Osteoblast (primary cell): ENCODE results near the gene ADAMTS18. TPM values are rescaled to one million over a fixed set of nuclear protein-coding genes. Genes with fewer than 3 reads are reported as not detected.
"Not testable (repeated sequence)": the region's sequence is repeated elsewhere in the genome, so short reads cannot be mapped to it uniquely, and the experiment has no call there.

Experiments
- DNase-seq: peaks from one replicate; pipeline ENCODE4 v3.0.0; 2011; ENCODE audit warnings: low spot score, mixed read lengths; ENCODE audit not compliant: insufficient read length; ENCODE audit errors: missing footprints
- H2AFZ ChIP-seq: 2 replicates; pipeline ENCODE4 v1.6.0; 2011; ENCODE audit warnings: mild to moderate bottlenecking, low read length
- H3K27ac ChIP-seq: 2 replicates; pipeline ENCODE4 v1.5.1; 2011; ENCODE audit warnings: mild to moderate bottlenecking, low read depth, low read length, moderate library complexity
- H3K27me3 ChIP-seq: 2 replicates; pipeline ENCODE4 v1.6.0; 2012; ENCODE audit warnings: mild to moderate bottlenecking, control low read depth, inconsistent platforms, low read length, moderate library complexity; ENCODE audit not compliant: insufficient read depth
- H3K36me3 ChIP-seq: 2 replicates; pipeline ENCODE4 v1.5.1; 2011; ENCODE audit warnings: mild to moderate bottlenecking, low read length, control low read depth, moderate library complexity; ENCODE audit not compliant: insufficient read depth
- H3K4me1 ChIP-seq: 2 replicates; pipeline ENCODE4 v1.5.1; 2011; ENCODE audit warnings: mild to moderate bottlenecking, low read length, control low read depth, moderate library complexity; ENCODE audit not compliant: insufficient read depth
- H3K4me2 ChIP-seq: 2 replicates; pipeline ENCODE4 v1.6.0; 2011; ENCODE audit warnings: mild to moderate bottlenecking, low read length; ENCODE audit not compliant: insufficient read depth
- H3K4me3 ChIP-seq: fragments of 200-600 bp; sonication (generic); 3 replicates; pipeline ENCODE4 v1.5.1; 2012; ENCODE audit warnings: mild to moderate bottlenecking, low read length, inconsistent platforms; ENCODE audit not compliant: insufficient read depth
- H3K79me2 ChIP-seq: 2 replicates; pipeline ENCODE4 v1.6.0; 2012; ENCODE audit warnings: mild to moderate bottlenecking, low read length, control low read depth, inconsistent platforms; ENCODE audit not compliant: insufficient read depth
- H3K9me3 ChIP-seq: 2 replicates; pipeline ENCODE4 v1.5.1; 2011; ENCODE audit warnings: low read depth, low read length, control low read depth
- H4K20me1 ChIP-seq: 2 replicates; pipeline ENCODE4 v1.6.0; 2012; ENCODE audit warnings: mild to moderate bottlenecking, low read length, control low read depth; ENCODE audit not compliant: insufficient read depth
- CTCF ChIP-seq: IDR thresholded peaks from 2 replicates; pipeline ENCODE4 v1.5.1; 2011; ENCODE audit warnings: mild to moderate bottlenecking, low read depth, low read length, moderate library complexity; ENCODE audit errors: extremely low read depth
- total RNA-seq: library from RNA; depleted of rRNA; stranded (reverse); fragments of >200 nt; gene quantifications from 2 replicates; pipeline ENCODE4 v1.2.3, GENCODE V29; 2012

Gene ADAMTS18
- total RNA-seq, 1 donor, result not detected

GRCh38 chr16:77273815-77274214 lies 161.0 kb downstream of the ADAMTS18 start:
- Histone ChIP-seq H3K79me2 (no peaks in the 10 kb centered on the region), H3K27ac (no peak overlapping the region)
- DNase-seq, result no peak

GRCh38 chr16:77271532-77272426 lies 163.1 kb downstream of the ADAMTS18 start:
- no peaks in the 10 kb centered on the region for H4K20me1 ChIP-seq
- no peak for DNase-seq
- H3K4me2 ChIP-seq, result no peak overlapping the region
- H2AFZ ChIP-seq, result no peak overlapping the region
- H3K27ac ChIP-seq, result no peak overlapping the region
- no peak for TF ChIP-seq CTCF
- H3K36me3 ChIP-seq, result no peaks in the 10 kb centered on the region
- H3K27me3 ChIP-seq, result no peaks in the 10 kb centered on the region
- no peaks in the 10 kb centered on the region for H3K9me3 ChIP-seq
- H3K4me1 ChIP-seq, result no peaks in the 10 kb centered on the region
- H3K79me2 ChIP-seq, result no peaks in the 10 kb centered on the region
- no peak overlapping the region for H3K4me3 ChIP-seq

More at GRCh38 chr16:77273815-77274214, 161.0 kb downstream of the ADAMTS18 start:
- H3K4me3 ChIP-seq, result no peak overlapping the region
- no peaks in the 10 kb centered on the region for H3K36me3 ChIP-seq
- H3K27me3 ChIP-seq, result no peaks in the 10 kb centered on the region
- H3K4me2 ChIP-seq, result no peak overlapping the region
- H3K9me3 ChIP-seq, result no peaks in the 10 kb centered on the region
- no peaks in the 10 kb centered on the region for H3K4me1 ChIP-seq
- H4K20me1 ChIP-seq, result no peaks in the 10 kb centered on the region
- H2AFZ ChIP-seq, result no peak overlapping the region
- TF ChIP-seq CTCF, result no peak

- H2AFZ ChIP-seq, H3K36me3 ChIP-seq, H3K4me2 ChIP-seq, DNase-seq, H3K4me3 ChIP-seq, H3K9me3 ChIP-seq, H3K27me3 ChIP-seq, H3K79me2 ChIP-seq, H3K27ac ChIP-seq, H3K4me1 ChIP-seq, H4K20me1 ChIP-seq: not testable (repeated sequence)
These were observed 168.6 kb downstream of the ADAMTS18 start for GRCh38 chr16:77266185-77266584.

- H3K79me2 ChIP-seq, result no peaks in the 10 kb centered on the region
- H3K4me2 ChIP-seq, result no peak overlapping the region
- no peak overlapping the region for H2AFZ ChIP-seq
- H3K9me3 ChIP-seq, result no peaks in the 10 kb centered on the region
- H4K20me1 ChIP-seq, result no peaks in the 10 kb centered on the region
- no peaks in the 10 kb centered on the region for H3K36me3 ChIP-seq
- DNase-seq, result no peak
- no peaks in the 10 kb centered on the region for H3K27me3 ChIP-seq
- TF ChIP-seq CTCF, result no peak
- H3K4me3 ChIP-seq, result no peak overlapping the region
- no peak overlapping the region for H3K27ac ChIP-seq
- H3K4me1 ChIP-seq, result no peaks in the 10 kb centered on the region
These were observed 171.9 kb downstream of the ADAMTS18 start for GRCh38 chr16:77262971-77263370.
